DMS153 (cell line): ENCODE results near the gene G6PD.
A peak's percentile ranks its signal among the peaks of the same experiment; 100 is the strongest.
"Not testable (repeated sequence)": the region's sequence is repeated elsewhere in the genome, so short reads cannot be mapped to it uniquely, and the experiment has no call there.

Experiments used
- DNase-seq: peaks from one replicate; lab custom pipeline; 2025; lab: John Stamatoyannopoulos, UW

The G6PD gene

GRCh38 chrX:154542723-154543424, 3.8 kb downstream of the G6PD start:
- DNase-seq: no peak

DNA sequence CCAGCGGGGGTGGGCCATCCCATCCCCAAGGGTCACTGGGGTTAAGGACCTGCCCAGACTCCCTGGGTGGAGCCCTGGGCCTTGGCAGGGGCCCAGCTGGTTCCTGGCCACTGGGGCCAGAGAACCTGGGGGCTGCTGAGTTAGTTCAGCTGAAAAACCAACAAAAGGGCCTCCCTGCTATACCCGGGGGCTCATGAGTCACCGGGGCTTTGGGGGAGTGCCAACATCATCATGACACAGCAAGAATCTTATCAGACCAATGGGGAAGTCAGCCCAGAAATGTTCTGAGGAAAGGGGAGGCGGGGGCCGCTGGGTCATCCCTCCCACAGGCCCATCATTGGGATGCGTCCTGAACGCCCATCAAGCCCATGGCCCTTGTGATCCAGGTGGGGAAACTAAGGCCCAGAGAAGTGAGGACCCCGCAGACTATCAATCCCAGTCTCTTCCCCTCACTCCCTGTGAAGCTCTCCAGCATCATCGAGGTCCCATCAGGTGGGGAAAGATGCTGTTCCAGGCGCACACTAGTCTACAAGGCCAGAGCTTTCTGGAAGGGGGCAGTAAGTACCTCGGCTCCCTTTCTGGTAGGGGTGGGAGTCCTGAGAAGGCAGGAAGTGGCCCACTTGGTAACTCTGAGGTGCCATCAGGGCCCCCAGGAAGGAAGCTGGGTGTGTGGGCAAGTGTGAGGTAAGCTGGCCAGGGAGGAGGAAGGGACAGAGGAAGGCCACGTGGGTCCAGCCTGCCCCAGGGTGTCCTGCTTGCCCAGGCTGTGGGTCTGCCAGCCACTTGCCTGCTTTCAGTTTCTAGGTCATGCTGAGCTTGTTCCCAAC, 4.5 kb downstream of the G6PD start:
- no peak for DNase-seq

- no peak for DNase-seq
These were observed 5.1 kb downstream of the G6PD start for GRCh38 chrX:154541589-154541895.

- no peak for DNase-seq
These were observed 5.6 kb downstream of the G6PD start for GRCh38 chrX:154540897-154541535.

GRCh38 chrX:154540365-154540764, 6.3 kb downstream of the G6PD start:
- not testable (repeated sequence) for DNase-seq

GRCh38 chrX:154539077-154539476, 7.6 kb downstream of the G6PD start:
- DNase-seq: no peak

GRCh38 chrX:154535892-154536291, 10.8 kb downstream of the G6PD start:
- no peak for DNase-seq

GRCh38 chrX:154534526-154535322, 11.9 kb downstream of the G6PD start:
- DNase-seq: peak; percentile 49

DNA sequence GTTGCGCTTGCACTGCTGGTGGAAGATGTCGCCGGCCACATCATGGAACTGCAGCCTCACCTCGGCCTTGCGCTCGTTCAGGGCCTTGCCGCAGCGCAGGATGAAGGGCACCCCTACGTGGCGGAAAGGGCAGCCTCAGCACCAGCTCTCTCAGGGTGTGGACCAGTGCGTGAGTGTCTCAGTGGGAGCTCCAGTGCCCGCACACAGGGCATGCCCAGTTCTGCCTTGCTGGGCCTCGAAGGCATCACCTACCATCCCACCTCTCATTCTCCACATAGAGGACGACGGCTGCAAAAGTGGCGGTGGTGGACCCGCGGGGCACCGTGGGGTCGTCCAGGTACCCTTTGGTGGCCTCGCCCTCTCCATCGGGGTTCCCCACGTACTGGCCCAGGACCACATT, 14.0 kb downstream of the G6PD start:
- no peak for DNase-seq

DNA sequence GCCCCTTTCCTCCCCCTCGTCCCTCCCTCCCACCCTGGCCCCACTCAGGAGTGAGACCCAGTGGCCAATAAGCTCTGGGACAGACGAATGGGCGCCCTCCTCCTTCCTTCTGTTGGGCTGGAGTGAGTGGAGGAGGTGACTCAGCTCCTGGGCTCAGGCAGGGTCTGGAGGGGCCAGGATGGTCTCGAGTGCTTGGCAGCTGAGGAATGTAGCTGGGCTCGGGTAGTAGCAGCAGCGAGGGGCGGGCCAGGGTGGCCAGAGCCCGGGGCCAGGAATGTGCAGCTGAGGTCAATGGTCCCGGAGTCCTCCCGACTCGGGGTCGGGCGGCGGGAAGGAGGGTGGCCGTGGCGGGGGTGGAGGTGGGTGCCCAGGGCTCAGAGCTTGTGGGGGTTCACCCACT, 15.0 kb downstream of the G6PD start:
- DNase-seq: no peak

DNA sequence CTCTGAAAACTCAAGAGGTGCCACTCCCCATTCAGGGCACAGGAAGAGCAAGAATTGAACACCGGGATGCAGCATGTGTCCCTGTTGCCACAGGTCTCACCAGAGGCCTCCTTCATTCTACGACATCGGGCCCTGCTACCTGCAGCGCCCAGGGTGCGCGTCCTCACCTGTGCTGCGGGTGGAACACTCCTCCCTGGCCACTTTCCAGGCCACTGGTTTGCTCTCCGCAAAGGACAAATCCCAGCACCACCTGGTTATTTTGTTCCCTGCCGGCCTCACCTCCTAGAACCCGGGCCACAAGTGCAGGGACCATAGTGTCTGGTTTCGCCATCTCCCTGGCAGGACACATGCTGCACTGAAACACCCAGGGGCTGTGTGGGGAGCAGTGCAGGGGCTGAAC, 16.4 kb downstream of the G6PD start:
- DNase-seq: no peak

- no peak for DNase-seq
These were observed 17.4 kb downstream of the G6PD start for GRCh38 chrX:154529206-154529612.

- peak; percentile 78 for DNase-seq
These were observed 19.6 kb downstream of the G6PD start for GRCh38 chrX:154526901-154527675.

DNA sequence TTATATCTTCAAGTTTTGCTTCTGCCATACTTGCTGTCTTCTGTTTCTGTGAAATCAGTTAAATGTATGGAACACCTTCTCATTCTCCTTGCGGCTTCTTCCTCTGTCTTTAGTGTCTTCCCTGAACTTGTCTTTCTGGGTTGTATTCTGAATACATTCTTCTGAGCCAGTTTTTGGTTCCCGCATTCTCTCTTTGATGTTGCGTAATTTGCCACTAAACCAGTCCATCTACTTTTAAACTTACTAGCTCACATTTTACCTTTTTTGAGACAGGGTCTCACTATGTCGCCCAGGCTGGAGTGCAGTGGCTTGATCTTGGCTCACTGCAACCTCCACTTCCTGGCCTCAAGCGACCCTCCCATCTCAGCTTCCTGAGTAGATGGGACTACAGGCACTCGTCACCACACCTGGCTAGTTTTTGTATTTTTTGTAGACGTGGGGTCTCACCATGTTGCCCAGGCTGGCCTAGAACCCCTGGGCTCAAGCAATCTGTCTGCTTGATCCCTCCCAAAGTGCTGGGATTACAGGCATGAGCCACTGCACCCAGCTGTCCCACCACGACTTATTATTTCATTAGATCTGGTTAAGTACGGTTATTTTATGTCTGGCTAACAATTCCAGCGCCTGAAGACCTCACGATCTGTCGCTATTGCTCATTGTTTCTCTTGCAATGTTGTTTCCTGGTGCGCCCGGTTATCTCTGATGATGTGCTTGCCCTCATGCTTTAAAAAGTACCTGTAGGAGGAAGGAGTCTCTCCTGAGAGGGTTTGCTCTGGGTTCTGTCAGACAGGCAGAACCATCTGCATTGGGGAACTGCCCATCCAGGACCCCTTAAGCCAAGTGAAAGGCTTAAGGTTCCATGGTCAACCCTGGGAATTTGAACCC, 20.8 kb downstream of the G6PD start:
- DNase-seq: no peak

GRCh38 chrX:154519389-154519788, 27.3 kb downstream of the G6PD start:
- no peak for DNase-seq

- DNase-seq: no peak
These were observed 29.4 kb downstream of the G6PD start for GRCh38 chrX:154517101-154517781.

DNA sequence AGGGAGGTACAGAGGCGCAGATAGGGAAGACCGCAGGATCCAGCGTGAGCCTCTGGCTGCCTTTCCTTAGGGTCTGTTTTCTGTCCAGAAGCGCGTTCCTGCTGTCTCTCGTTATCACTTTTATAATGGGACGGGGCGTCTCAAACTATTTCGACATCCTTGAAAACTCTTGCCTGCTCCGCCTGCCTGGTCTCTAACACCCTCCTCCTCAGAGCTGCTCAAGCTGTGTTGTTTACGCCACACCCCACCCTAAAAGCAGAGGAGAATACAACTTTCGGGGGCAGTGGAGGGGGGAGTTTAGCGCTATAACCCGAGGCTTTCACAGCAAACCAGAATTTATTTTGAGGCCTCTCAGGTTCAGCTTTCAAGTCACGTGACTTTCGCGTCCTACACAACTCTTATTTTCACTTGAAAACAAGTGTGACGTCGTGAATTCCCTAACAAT, 30.0 kb downstream of the G6PD start:
- no peak for DNase-seq

GRCh38 chrX:154515966-154516655, 30.5 kb downstream of the G6PD start, which contains the start of gene FAM3A:
Gene FAM3A, minus strand, starts transcription at chrX:154516232. Its CDS starts 460 bp downstream, at chrX:154515772.
- DNase-seq: peak; percentile 89
